KBM-7 (cell line): ENCODE data around the gene POP5.
"Not testable (repeated sequence)": the region's sequence is repeated elsewhere in the genome, so short reads cannot be mapped to it uniquely, and the experiment has no call there.

Experiments used
- DNase-seq: peaks from one replicate; pipeline ENCODE4 v3.0.0-alpha.2; 2015
- in situ Hi-C: fragments of 300-500 bp; cut with MboI; formaldehyde crosslinking; loops from 2 replicates; pipeline ENCODE4 v1.14.3; 2020; ENCODE audit warnings: low sequenced_read_pairs, low pct_unique_long_range_greater_than_20kb, mixed read lengths

Gene POP5, protein sequence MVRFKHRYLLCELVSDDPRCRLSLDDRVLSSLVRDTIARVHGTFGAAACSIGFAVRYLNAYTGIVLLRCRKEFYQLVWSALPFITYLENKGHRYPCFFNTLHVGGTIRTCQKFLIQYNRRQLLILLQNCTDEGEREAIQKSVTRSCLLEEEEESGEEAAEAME

GRCh38 chr12:120580787-120581723, at the start of gene POP5:
Gene POP5 (minus strand): TSS chr12:120581402. CDS start chr12:120581362, 40 bp downstream.
- in situ Hi-C loops = no loop called here
- DNase-seq = peak; percentile 97

- no peak for DNase-seq
- in situ Hi-C loops = no loop called here
These were observed 49.1 kb upstream of the POP5 start for GRCh38 chr12:120630104-120630892.

DNA sequence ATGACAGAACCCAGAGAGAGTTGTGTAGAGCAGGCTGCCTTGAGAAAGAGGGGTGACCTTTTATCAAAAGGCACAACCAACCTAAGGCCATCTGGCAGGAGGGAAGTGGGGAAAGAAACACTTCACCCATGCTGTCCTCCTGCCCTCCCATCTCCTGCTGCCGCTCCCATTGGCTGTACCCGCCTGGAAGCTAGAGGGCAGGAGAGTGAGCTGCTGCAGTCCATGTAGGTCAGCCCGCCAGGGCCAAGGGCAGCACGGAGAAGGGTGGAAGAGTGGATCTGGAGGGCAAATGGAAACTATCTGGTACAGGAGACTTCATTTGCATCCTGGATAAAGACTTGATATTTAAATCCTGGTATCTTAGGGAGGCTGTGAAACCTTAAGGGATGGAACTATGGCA, 47.7 kb upstream of the POP5 start:
- in situ Hi-C loops = no loop called here
- DNase-seq = no peak

GRCh38 chr12:120625557-120626419, 44.6 kb upstream of the POP5 start:
- DNase-seq = peak; percentile 67
- in situ Hi-C loops = no loop called here

DNA sequence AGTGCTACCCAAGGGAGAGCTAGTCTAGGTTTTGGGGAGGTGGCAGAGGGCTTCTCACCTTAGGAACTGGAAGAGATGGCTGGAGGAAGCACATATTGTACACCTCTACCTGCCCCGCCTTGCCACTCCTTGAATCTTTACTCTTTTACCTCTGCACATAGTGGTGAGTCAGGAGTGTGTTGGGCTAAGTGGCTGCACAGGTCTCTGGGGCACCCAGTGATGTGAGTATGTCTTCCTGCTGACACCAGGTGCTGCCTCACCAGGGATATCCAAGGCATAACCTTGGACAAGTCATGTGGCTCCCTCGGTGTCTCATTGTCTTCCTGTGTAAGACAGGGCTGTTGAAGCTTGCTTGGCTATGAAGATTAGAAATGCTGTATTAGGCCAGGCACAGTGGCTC, 39.4 kb upstream of the POP5 start:
- DNase-seq = no peak

DNA sequence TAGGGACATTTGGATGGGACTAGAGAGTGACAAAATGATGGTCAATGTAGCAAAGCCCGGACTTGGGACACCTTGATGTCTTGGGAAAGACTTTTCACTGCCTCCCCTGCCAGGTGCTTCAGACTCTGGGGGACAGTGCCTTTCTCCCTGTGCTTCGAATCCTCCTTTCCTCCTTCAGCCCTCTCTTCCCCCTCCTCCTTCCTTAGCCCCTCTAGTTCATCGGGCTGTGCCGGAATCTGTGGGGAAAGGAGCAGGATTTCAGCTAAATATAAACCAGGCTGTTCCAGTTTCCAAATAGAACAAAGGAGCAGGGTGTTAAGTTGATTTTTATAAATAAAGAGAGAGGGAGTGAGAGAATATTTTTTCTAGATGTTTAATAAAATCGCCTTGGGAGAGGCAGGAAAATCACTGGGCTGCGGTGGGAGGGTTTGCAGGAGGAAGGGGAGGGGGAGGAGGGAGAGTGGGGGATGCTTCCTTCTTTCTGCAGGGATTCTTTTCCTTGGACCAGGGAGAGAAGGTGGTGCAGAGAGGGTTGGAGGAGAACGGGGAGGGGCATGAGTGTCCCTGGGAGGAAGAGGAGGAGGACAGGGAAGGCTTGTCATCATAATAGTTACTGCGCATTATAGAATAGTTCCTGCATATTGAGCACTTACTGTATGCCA, 37.9 kb upstream of the POP5 start:
- in situ Hi-C loops = no loop called here

More for the DNA sequence above, 39.4 kb upstream of the POP5 start:
- in situ Hi-C loops = no loop called here

GRCh38 chr12:120617767-120618166, 36.6 kb upstream of the POP5 start:
- DNase-seq, in situ Hi-C loops: not testable (repeated sequence)

More for the DNA sequence above, 37.9 kb upstream of the POP5 start:
- no peak for DNase-seq

GRCh38 chr12:120617193-120617592, 36.0 kb upstream of the POP5 start:
- in situ Hi-C loops, DNase-seq: not testable (repeated sequence)

GRCh38 chr12:120614848-120615247, 33.6 kb upstream of the POP5 start:
- in situ Hi-C loops = no loop called here
- DNase-seq = no peak

DNA sequence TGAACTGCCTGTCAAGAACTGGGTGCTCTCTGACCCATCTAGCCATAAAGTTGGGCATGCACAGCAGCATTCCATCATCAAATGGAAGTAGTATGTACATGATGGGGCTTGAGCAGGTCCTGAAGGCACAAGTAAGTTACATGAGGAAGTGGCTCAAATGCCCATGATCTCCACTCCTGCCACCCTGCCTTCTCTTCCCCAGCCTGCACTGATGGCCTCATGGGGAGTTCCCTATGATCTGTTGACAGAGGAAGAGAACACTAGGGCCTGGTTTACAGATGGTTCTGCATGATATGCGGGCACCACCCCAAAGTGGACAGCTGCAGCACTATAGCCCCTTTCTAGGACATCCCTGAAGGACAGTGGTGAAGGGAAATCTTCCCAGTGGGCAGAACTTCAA, 30.3 kb upstream of the POP5 start:
- not testable (repeated sequence) for DNase-seq

DNA sequence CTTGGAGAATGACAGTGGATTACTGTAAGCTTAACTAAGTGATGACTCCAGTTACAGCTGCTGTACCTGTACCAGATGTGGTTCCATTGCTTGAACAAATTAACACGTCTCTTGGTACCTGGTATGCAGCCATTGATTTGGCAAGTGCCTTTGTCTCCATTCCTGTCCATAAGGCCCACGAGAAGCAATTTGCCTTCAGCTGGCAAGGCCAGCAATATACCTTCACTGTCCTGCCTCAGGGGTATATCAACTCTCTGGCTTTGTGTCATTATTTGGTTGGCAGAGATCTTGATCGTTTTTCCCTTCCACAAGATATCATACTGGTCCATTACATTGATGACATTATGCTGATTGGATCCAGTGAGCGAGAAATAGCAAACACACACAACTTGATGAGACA, 29.4 kb upstream of the POP5 start:
- DNase-seq = no peak
- in situ Hi-C loops = no loop called here

More for the DNA sequence above, 30.3 kb upstream of the POP5 start:
- in situ Hi-C loops = not testable (repeated sequence)

- in situ Hi-C loops = not testable (repeated sequence)
- peak; percentile 89 for DNase-seq
These were observed 21.2 kb upstream of the POP5 start for GRCh38 chr12:120602416-120602815.

GRCh38 chr12:120599672-120600552, 18.7 kb upstream of the POP5 start:
- in situ Hi-C loops = no loop called here
- DNase-seq = no peak

GRCh38 chr12:120598674-120599463, 17.7 kb upstream of the POP5 start:
- in situ Hi-C loops = no loop called here
- no peak for DNase-seq

DNA sequence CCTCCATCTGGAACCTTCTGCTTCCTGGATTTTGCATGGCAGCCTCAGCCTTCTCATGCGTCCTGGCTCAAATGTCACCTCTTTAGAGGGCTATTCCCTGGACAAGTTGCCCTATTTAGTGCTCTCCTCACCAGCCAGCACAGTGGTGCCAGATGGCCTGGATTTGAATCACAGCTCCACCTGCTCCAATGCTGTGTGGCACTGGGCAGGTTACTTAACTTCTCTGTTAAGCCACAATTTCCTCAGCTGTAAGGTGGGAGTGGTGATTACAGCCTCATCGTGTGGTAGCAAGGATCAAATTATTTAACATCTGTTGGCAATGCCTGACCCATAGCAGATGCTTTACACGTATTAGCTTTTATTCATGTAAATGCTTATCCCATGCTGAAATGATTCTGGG, 16.7 kb upstream of the POP5 start:
- DNase-seq = no peak
- in situ Hi-C loops = no loop called here

DNA sequence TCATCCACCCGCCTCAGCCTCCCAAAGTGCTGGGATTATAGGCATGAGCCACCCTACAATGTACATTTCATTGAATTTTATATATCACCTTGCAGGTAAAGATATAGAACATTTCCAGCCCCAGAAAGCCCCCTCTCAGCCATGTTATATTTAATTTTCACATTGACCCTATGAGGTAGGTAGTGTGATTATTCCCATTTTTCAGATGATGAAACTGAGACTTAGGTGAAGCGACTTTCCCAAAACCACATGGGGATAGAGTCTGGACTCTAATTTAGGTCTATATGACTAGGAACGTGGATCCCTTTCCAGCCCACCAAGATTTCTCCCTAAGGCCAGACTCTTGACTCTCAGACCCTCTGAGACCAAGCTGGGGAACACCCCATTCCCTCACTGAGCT, 15.7 kb upstream of the POP5 start:
- in situ Hi-C loops = no loop called here
- DNase-seq = no peak
